ENCODE data around the gene FAM135A. TPM values are rescaled to one million over a fixed set of nuclear protein-coding genes. Genes with fewer than 3 reads are reported as not detected.
A peak's percentile ranks its signal among the peaks of the same experiment; 100 is the strongest.

FAM135A gene
- total and polyA plus RNA-seq, 4 donors: 32.7 to 93.0 (median 39.6) TPM

- Histone ChIP-seq H3K4me1 (ENCODE audit: control insufficient read depth, insufficient read depth, low read length) (no peaks in the 10 kb centered on the region), H3K27me3 (ENCODE audit: control insufficient read depth, insufficient read depth, low read length) (no peaks in the 10 kb centered on the region), H3K27ac (ENCODE audit: low read depth, low read length) (no peak overlapping the region), H3K36me3 (ENCODE audit: control insufficient read depth, insufficient read depth, low read length) (no peaks in the 10 kb centered on the region), H3K9me3 (ENCODE audit: control insufficient read depth, insufficient read depth, low read length) (no peaks in the 10 kb centered on the region), H3K4me3 (ENCODE audit: low read depth, low read length) (no peak overlapping the region)
- DNase-seq (ENCODE audit: low read depth in 4 of 6, low spot score in 6 of 6): peak in 2 of 6 donors; percentile 2 to 14
Observed at GRCh38 chr6:70520575-70520974, 107.3 kb downstream of the FAM135A start.

- H3K36me3 ChIP-seq (ENCODE audit: control insufficient read depth, insufficient read depth, low read length): peaks cover 2% of the 10 kb centered on the region
- H3K4me3 ChIP-seq (ENCODE audit: low read depth, low read length): no peak overlapping the region
- 100% methylated on average over 1 of the region's 4 CpGs for WGBS (ENCODE audit: insufficient coverage)
- H3K27ac ChIP-seq (ENCODE audit: low read depth, low read length): no peak overlapping the region
- no peaks in the 10 kb centered on the region for H3K27me3 ChIP-seq (ENCODE audit: control insufficient read depth, insufficient read depth, low read length)
- no peaks in the 10 kb centered on the region for H3K9me3 ChIP-seq (ENCODE audit: control insufficient read depth, insufficient read depth, low read length)
- H3K4me1 ChIP-seq (ENCODE audit: control insufficient read depth, insufficient read depth, low read length): no peaks in the 10 kb centered on the region
- DNase-seq (ENCODE audit: low read depth in 4 of 6, low spot score in 6 of 6): no peak
Observed at GRCh38 chr6:70524721-70525286, 111.5 kb downstream of the FAM135A start.

GRCh38 chr6:70527071-70527737 lies 113.9 kb downstream of the FAM135A start:
- Histone ChIP-seq H3K27me3 (ENCODE audit: control insufficient read depth, insufficient read depth, low read length) (no peaks in the 10 kb centered on the region), H3K9me3 (ENCODE audit: control insufficient read depth, insufficient read depth, low read length) (no peaks in the 10 kb centered on the region), H3K27ac (ENCODE audit: low read depth, low read length) (no peak overlapping the region), H3K36me3 (ENCODE audit: control insufficient read depth, insufficient read depth, low read length) (peaks cover 5% of the 10 kb centered on the region), H3K4me3 (ENCODE audit: low read depth, low read length) (no peak overlapping the region), H3K4me1 (ENCODE audit: control insufficient read depth, insufficient read depth, low read length) (no peaks in the 10 kb centered on the region)
- DNase-seq (ENCODE audit: low read depth in 4 of 6, low spot score in 6 of 6): no peak
- no CpG with 5 or more reads among the region's 5 CpGs for WGBS (ENCODE audit: insufficient coverage)

GRCh38 chr6:70530023-70530422 lies 116.7 kb downstream of the FAM135A start:
- Histone ChIP-seq H3K9me3 (ENCODE audit: control insufficient read depth, insufficient read depth, low read length) (no peaks in the 10 kb centered on the region), H3K36me3 (ENCODE audit: control insufficient read depth, insufficient read depth, low read length) (peaks cover 12% of the 10 kb centered on the region), H3K27me3 (ENCODE audit: control insufficient read depth, insufficient read depth, low read length) (no peaks in the 10 kb centered on the region), H3K27ac (ENCODE audit: low read depth, low read length) (no peak overlapping the region), H3K4me3 (ENCODE audit: low read depth, low read length) (no peak overlapping the region), H3K4me1 (ENCODE audit: control insufficient read depth, insufficient read depth, low read length) (no peaks in the 10 kb centered on the region)
- no peak for DNase-seq (ENCODE audit: low read depth in 4 of 6, low spot score in 6 of 6)
- no CpG with 5 or more reads among the region's 2 CpGs for whole genome bisulfite sequencing (ENCODE audit: insufficient coverage)

GRCh38 chr6:70531133-70531532 lies 117.8 kb downstream of the FAM135A start:
- H3K27me3 ChIP-seq (ENCODE audit: control insufficient read depth, insufficient read depth, low read length): no peaks in the 10 kb centered on the region
- H3K27ac ChIP-seq (ENCODE audit: low read depth, low read length): no peak overlapping the region
- H3K4me1 ChIP-seq (ENCODE audit: control insufficient read depth, insufficient read depth, low read length): no peaks in the 10 kb centered on the region
- H3K9me3 ChIP-seq (ENCODE audit: control insufficient read depth, insufficient read depth, low read length): no peaks in the 10 kb centered on the region
- DNase-seq (ENCODE audit: low read depth in 4 of 6, low spot score in 6 of 6): no peak
- no CpG with 5 or more reads among the region's 1 CpG for WGBS (ENCODE audit: insufficient coverage)
- no peak overlapping the region for H3K4me3 ChIP-seq (ENCODE audit: low read depth, low read length)
- H3K36me3 ChIP-seq (ENCODE audit: control insufficient read depth, insufficient read depth, low read length): peaks cover 12% of the 10 kb centered on the region

GRCh38 chr6:70537266-70537665 lies 124.0 kb downstream of the FAM135A start:
- no peak for DNase-seq (ENCODE audit: low read depth in 4 of 6, low spot score in 6 of 6)
- Histone ChIP-seq H3K9me3 (ENCODE audit: control insufficient read depth, insufficient read depth, low read length) (no peaks in the 10 kb centered on the region), H3K36me3 (ENCODE audit: control insufficient read depth, insufficient read depth, low read length) (peaks cover 16% of the 10 kb centered on the region), H3K4me1 (ENCODE audit: control insufficient read depth, insufficient read depth, low read length) (no peaks in the 10 kb centered on the region), H3K4me3 (ENCODE audit: low read depth, low read length) (no peak overlapping the region), H3K27ac (ENCODE audit: low read depth, low read length) (no peak overlapping the region), H3K27me3 (ENCODE audit: control insufficient read depth, insufficient read depth, low read length) (no peaks in the 10 kb centered on the region)
- no CpG with 5 or more reads among the region's 1 CpG for WGBS (ENCODE audit: insufficient coverage)

- Histone ChIP-seq H3K36me3 (ENCODE audit: control insufficient read depth, insufficient read depth, low read length) (peaks cover 12% of the 10 kb centered on the region), H3K27me3 (ENCODE audit: control insufficient read depth, insufficient read depth, low read length) (no peaks in the 10 kb centered on the region), H3K27ac (ENCODE audit: low read depth, low read length) (no peak overlapping the region), H3K9me3 (ENCODE audit: control insufficient read depth, insufficient read depth, low read length) (no peaks in the 10 kb centered on the region), H3K4me1 (ENCODE audit: control insufficient read depth, insufficient read depth, low read length) (no peaks in the 10 kb centered on the region), H3K4me3 (ENCODE audit: low read depth, low read length) (no peak overlapping the region)
- no CpG with 5 or more reads among the region's 1 CpG for WGBS (ENCODE audit: insufficient coverage)
- DNase-seq (ENCODE audit: low read depth in 4 of 6, low spot score in 6 of 6): no peak
Observed at GRCh38 chr6:70538376-70538775, 125.1 kb downstream of the FAM135A start.

- Histone ChIP-seq H3K4me1 (ENCODE audit: control insufficient read depth, insufficient read depth, low read length) (no peaks in the 10 kb centered on the region), H3K36me3 (ENCODE audit: control insufficient read depth, insufficient read depth, low read length) (no peaks in the 10 kb centered on the region), H3K9me3 (ENCODE audit: control insufficient read depth, insufficient read depth, low read length) (no peaks in the 10 kb centered on the region), H3K27me3 (ENCODE audit: control insufficient read depth, insufficient read depth, low read length) (no peaks in the 10 kb centered on the region), H3K27ac (ENCODE audit: low read depth, low read length) (no peak overlapping the region), H3K4me3 (ENCODE audit: low read depth, low read length) (no peak overlapping the region)
- peak in 2 of 6 donors; percentile 61 to 89 for DNase-seq (ENCODE audit: low read depth in 4 of 6, low spot score in 6 of 6)
Observed at GRCh38 chr6:70547313-70547712, 134.0 kb downstream of the FAM135A start.

- no peaks in the 10 kb centered on the region for H3K9me3 ChIP-seq (ENCODE audit: control insufficient read depth, insufficient read depth, low read length)
- no peak for DNase-seq (ENCODE audit: low read depth in 4 of 6, low spot score in 6 of 6)
- no peaks in the 10 kb centered on the region for H3K36me3 ChIP-seq (ENCODE audit: control insufficient read depth, insufficient read depth, low read length)
- H3K27ac ChIP-seq (ENCODE audit: low read depth, low read length): no peak overlapping the region
- H3K27me3 ChIP-seq (ENCODE audit: control insufficient read depth, insufficient read depth, low read length): no peaks in the 10 kb centered on the region
- H3K4me3 ChIP-seq (ENCODE audit: low read depth, low read length): no peak overlapping the region
- WGBS (ENCODE audit: insufficient coverage): no CpG with 5 or more reads among the region's 3 CpGs
- no peaks in the 10 kb centered on the region for H3K4me1 ChIP-seq (ENCODE audit: control insufficient read depth, insufficient read depth, low read length)
Observed at GRCh38 chr6:70547905-70548304, 134.6 kb downstream of the FAM135A start.

GRCh38 chr6:70549327-70549726 lies 136.0 kb downstream of the FAM135A start:
- Histone ChIP-seq H3K27ac (ENCODE audit: low read depth, low read length) (no peak overlapping the region), H3K36me3 (ENCODE audit: control insufficient read depth, insufficient read depth, low read length) (no peaks in the 10 kb centered on the region), H3K9me3 (ENCODE audit: control insufficient read depth, insufficient read depth, low read length) (no peaks in the 10 kb centered on the region), H3K4me3 (ENCODE audit: low read depth, low read length) (no peak overlapping the region), H3K27me3 (ENCODE audit: control insufficient read depth, insufficient read depth, low read length) (no peaks in the 10 kb centered on the region), H3K4me1 (ENCODE audit: control insufficient read depth, insufficient read depth, low read length) (no peaks in the 10 kb centered on the region)
- DNase-seq (ENCODE audit: low read depth in 4 of 6, low spot score in 6 of 6): no peak

Measured in spinal cord (tissue), 10 donors.